Large intestine (tissue), 3 donors: Measurements from ENCODE around the gene RBMS1. TPM values are rescaled to one million over a fixed set of nuclear protein-coding genes. Genes with fewer than 3 reads are reported as not detected.

Source experiments
- DNase-seq, 2 donors: peaks; one replicate each; pipeline versions ENCODE4 v3.0.0 to v3.0.0-alpha.2; 2013
- H3K27ac ChIP-seq: one replicate; pipeline ENCODE4 v1.5.1; 2013; ENCODE audit warnings: low read length
- H3K27me3 ChIP-seq: 2 replicates; pipeline ENCODE4 v1.6.1; 2013; ENCODE audit warnings: low read length; ENCODE audit not compliant: control insufficient read depth, insufficient read depth
- H3K36me3 ChIP-seq: 2 replicates; pipeline ENCODE4 v1.6.1; 2013; ENCODE audit warnings: low read length; ENCODE audit not compliant: control insufficient read depth, insufficient read depth
- H3K4me1 ChIP-seq: one replicate; pipeline ENCODE4 v1.6.1; 2013; ENCODE audit warnings: low read length; ENCODE audit not compliant: control insufficient read depth, insufficient read depth
- H3K4me3 ChIP-seq: one replicate; pipeline ENCODE4 v1.5.1; 2013; ENCODE audit warnings: low read length
- H3K9me3 ChIP-seq: one replicate; pipeline ENCODE4 v1.6.1; 2013; ENCODE audit warnings: mild to moderate bottlenecking, low read depth, low read length, moderate library complexity; ENCODE audit not compliant: control insufficient read depth
- WGBS: methylation state at CpG from one replicate; pipeline ENCODE4 v1.1.5; 2013; ENCODE audit warnings: low lambda C conversion rate; ENCODE audit not compliant: insufficient coverage; 5-methylcytosine and 5-hydroxymethylcytosine counted together
- polyA plus RNA-seq: library from polyadenylated mRNA; unstranded; fragments of 120-200 nt; gene quantifications from one replicate; pipeline ENCODE4 v1.2.1, GENCODE V29; 2013

The RBMS1 gene
- polyA plus RNA-seq, 1 donor: 46.6 TPM

- no peak for DNase-seq
- Histone ChIP-seq H3K36me3 (no peaks in the 10 kb centered on the region), H3K27ac (no peak overlapping the region), H3K4me1 (no peaks in the 10 kb centered on the region), H3K27me3 (no peaks in the 10 kb centered on the region), H3K4me3 (no peak overlapping the region), H3K9me3 (no peaks in the 10 kb centered on the region)
Observed at GRCh38 chr2:160251569-160251968, 242.0 kb downstream of the RBMS1 start.

- no peak overlapping the region for H3K4me3 ChIP-seq
- H3K27me3 ChIP-seq: no peaks in the 10 kb centered on the region
- no peak for DNase-seq
- H3K4me1 ChIP-seq: no peaks in the 10 kb centered on the region
- H3K27ac ChIP-seq: no peak overlapping the region
- WGBS: no CpG with 5 or more reads among the region's 1 CpG
- no peaks in the 10 kb centered on the region for H3K36me3 ChIP-seq
- no peaks in the 10 kb centered on the region for H3K9me3 ChIP-seq
Observed at GRCh38 chr2:160249876-160250275, 243.7 kb downstream of the RBMS1 start.

- 100% methylated on average over 1 of the region's 6 CpGs for WGBS
- DNase-seq: no peak
- H3K4me3 ChIP-seq: no peak overlapping the region
- no peaks in the 10 kb centered on the region for H3K36me3 ChIP-seq
- no peak overlapping the region for H3K27ac ChIP-seq
- no peaks in the 10 kb centered on the region for H3K27me3 ChIP-seq
- no peaks in the 10 kb centered on the region for H3K4me1 ChIP-seq
- H3K9me3 ChIP-seq: no peaks in the 10 kb centered on the region
Observed at GRCh38 chr2:160247296-160248035, 246.1 kb downstream of the RBMS1 start.

GRCh38 chr2:160246356-160246755 is 247.3 kb downstream of the RBMS1 start:
- Histone ChIP-seq H3K27ac (no peak overlapping the region), H3K36me3 (no peaks in the 10 kb centered on the region), H3K27me3 (no peaks in the 10 kb centered on the region), H3K4me1 (no peaks in the 10 kb centered on the region), H3K4me3 (no peak overlapping the region), H3K9me3 (no peaks in the 10 kb centered on the region)
- no peak for DNase-seq
- 90% methylated on average over 1 of the region's 2 CpGs for WGBS

- Histone ChIP-seq H3K36me3 (no peaks in the 10 kb centered on the region), H3K27ac (no peak overlapping the region), H3K4me1 (no peaks in the 10 kb centered on the region), H3K4me3 (no peak overlapping the region), H3K27me3 (no peaks in the 10 kb centered on the region), H3K9me3 (no peaks in the 10 kb centered on the region)
- peak in 1 of 2 donors; percentile 36 for DNase-seq
- no CpG with 5 or more reads among the region's 5 CpGs for WGBS
Observed at GRCh38 chr2:160245614-160246155, 247.9 kb downstream of the RBMS1 start.

- Histone ChIP-seq H3K27me3 (no peaks in the 10 kb centered on the region), H3K4me3 (no peak overlapping the region), H3K27ac (no peak overlapping the region), H3K4me1 (no peaks in the 10 kb centered on the region), H3K36me3 (no peaks in the 10 kb centered on the region), H3K9me3 (no peaks in the 10 kb centered on the region)
- no CpG with 5 or more reads among the region's 3 CpGs for WGBS
- no peak for DNase-seq
Observed at GRCh38 chr2:160242893-160243564, 250.6 kb downstream of the RBMS1 start.

GRCh38 chr2:160241251-160242137 is 252.1 kb downstream of the RBMS1 start:
- Histone ChIP-seq H3K27ac (no peak overlapping the region), H3K27me3 (no peaks in the 10 kb centered on the region), H3K4me3 (no peak overlapping the region), H3K36me3 (no peaks in the 10 kb centered on the region), H3K4me1 (no peaks in the 10 kb centered on the region), H3K9me3 (no peaks in the 10 kb centered on the region)
- DNase-seq: peak in 1 of 2 donors; percentile 50
- WGBS: no CpG with 5 or more reads among the region's 4 CpGs

GRCh38 chr2:160239436-160239835 is 254.2 kb downstream of the RBMS1 start:
- Histone ChIP-seq H3K4me3 (no peak overlapping the region), H3K4me1 (no peaks in the 10 kb centered on the region), H3K27me3 (no peaks in the 10 kb centered on the region), H3K9me3 (no peaks in the 10 kb centered on the region), H3K36me3 (no peaks in the 10 kb centered on the region), H3K27ac (no peak overlapping the region)
- DNase-seq: no peak
- 100% methylated on average over 1 of the region's 5 CpGs for WGBS

- no peak for DNase-seq
Observed at GRCh38 chr2:160238392-160238791, 255.2 kb downstream of the RBMS1 start.

GRCh38 chr2:160232905-160233475 is 260.6 kb downstream of the RBMS1 start:
- H3K4me1 ChIP-seq: peaks cover 8% of the 10 kb centered on the region
- 100% methylated on average over 1 of the region's 3 CpGs for WGBS
- no peaks in the 10 kb centered on the region for H3K9me3 ChIP-seq
- H3K27ac ChIP-seq: no peak overlapping the region
- no peaks in the 10 kb centered on the region for H3K27me3 ChIP-seq
- DNase-seq: no peak
- no peak overlapping the region for H3K4me3 ChIP-seq
- H3K36me3 ChIP-seq: no peaks in the 10 kb centered on the region

More at GRCh38 chr2:160238392-160238791, 255.2 kb downstream of the RBMS1 start:
- H3K9me3 ChIP-seq: no peaks in the 10 kb centered on the region
- H3K4me3 ChIP-seq: no peak overlapping the region
- whole genome bisulfite sequencing: 96% methylated on average over 3 of the region's 4 CpGs
- H3K27me3 ChIP-seq: no peaks in the 10 kb centered on the region
- no peak overlapping the region for H3K27ac ChIP-seq
- H3K36me3 ChIP-seq: no peaks in the 10 kb centered on the region
- no peaks in the 10 kb centered on the region for H3K4me1 ChIP-seq
